Testis (tissue), 2 donors: ENCODE results near the gene KRCC1.

ENCODE experiments used
- CTCF ChIP-seq, 3 experiments: fragments of 450-650 bp in 2 of 3; fragments of 200-600 bp in 1 of 3; sonication (generic) in 1 of 3; IDR thresholded peaks; one replicate each; pipeline ENCODE4 v1.5.1; 2016 to 2019; ENCODE audit warnings: antibody characterized with exemption in 3 of 3, mild to moderate bottlenecking in 2 of 3, moderate library complexity in 1 of 3
- POLR2A ChIP-seq: fragments of 450-650 bp; IDR thresholded peaks from one replicate; pipeline ENCODE4 v1.6.1; 2017; ENCODE audit warnings: antibody characterized with exemption, mild to moderate bottlenecking, moderate library complexity

- TF ChIP-seq CTCF (IDR thresholded peaks at IDR 0.05) (no peak), POLR2A (no peak)
Observed at GRCh38 chr2:88053934-88054781, 1.4 kb downstream of the KRCC1 start.
